Mesendoderm (in vitro differentiated cells): ENCODE results near the gene ASPSCR1.
"Not testable (repeated sequence)": the region's sequence is repeated elsewhere in the genome, so short reads cannot be mapped to it uniquely, and the experiment has no call there.

ENCODE experiments used
- DNase-seq: peaks from one replicate; pipeline ENCODE4 v3.0.0; 2013
- H2AK5ac ChIP-seq: 2 replicates; pipeline ENCODE4 v1.6.1; 2013; ENCODE audit warnings: low read length, inconsistent platforms
- H2BK120ac ChIP-seq: 2 replicates; pipeline ENCODE4 v1.6.1; 2013; ENCODE audit warnings: low read depth, mild to moderate bottlenecking, low read length, moderate library complexity, mixed read lengths
- H2BK15ac ChIP-seq: replicated peaks from 2 replicates; pipeline ENCODE4 v1.6.1; 2013; ENCODE audit warnings: low read depth, mild to moderate bottlenecking, moderate library complexity
- H2BK5ac ChIP-seq: 2 replicates; pipeline ENCODE4 v1.6.1; 2013; ENCODE audit warnings: low read length, inconsistent platforms
- H3K18ac ChIP-seq: 2 replicates; pipeline ENCODE4 v1.6.1; 2013; ENCODE audit warnings: mild to moderate bottlenecking, low read length, mixed read lengths
- H3K23ac ChIP-seq: one replicate; pipeline ENCODE4 v1.6.1; 2013; ENCODE audit warnings: low read length
- H3K27ac ChIP-seq: 2 replicates; pipeline ENCODE4 v1.5.1; 2013; ENCODE audit warnings: low read depth, mild to moderate bottlenecking, inconsistent platforms, low read length, moderate library complexity
- H3K27me3 ChIP-seq: 2 replicates; pipeline ENCODE4 v1.6.1; 2013; ENCODE audit warnings: low read length, control low read depth, mild to moderate bottlenecking, inconsistent platforms; ENCODE audit not compliant: insufficient read depth, poor library complexity
- H3K36me3 ChIP-seq: 2 replicates; pipeline ENCODE4 v1.6.1; 2013; ENCODE audit warnings: low read length, inconsistent platforms; ENCODE audit not compliant: control insufficient read depth, insufficient read depth
- H3K4ac ChIP-seq: one replicate; pipeline ENCODE4 v1.6.1; 2013; ENCODE audit warnings: low read depth, mild to moderate bottlenecking, low read length, moderate library complexity
- H3K4me1 ChIP-seq: 2 replicates; pipeline ENCODE4 v1.6.1; 2013; ENCODE audit warnings: low read depth, low read length, inconsistent platforms; ENCODE audit not compliant: control insufficient read depth
- H3K4me2 ChIP-seq: 2 replicates; pipeline ENCODE4 v1.6.1; 2013; ENCODE audit warnings: low read length
- H3K4me3 ChIP-seq: 2 replicates; pipeline ENCODE4 v1.5.1; 2013; ENCODE audit warnings: mild to moderate bottlenecking, low read length
- H3K56ac ChIP-seq: one replicate; pipeline ENCODE4 v1.6.1; 2013; ENCODE audit warnings: low read length
- H3K79me1 ChIP-seq: 2 replicates; pipeline ENCODE4 v1.6.1; 2013; ENCODE audit warnings: low read length, inconsistent platforms
- H3K79me2 ChIP-seq: 2 replicates; pipeline ENCODE4 v1.6.1; 2013; ENCODE audit warnings: mild to moderate bottlenecking, low read length; ENCODE audit not compliant: control insufficient read depth, insufficient read depth
- H3K9ac ChIP-seq: 2 replicates; pipeline ENCODE4 v1.6.1; 2013; ENCODE audit warnings: low read length, inconsistent platforms
- H4K5ac ChIP-seq: one replicate; pipeline ENCODE4 v1.6.1; 2013; ENCODE audit warnings: low read length
- H4K8ac ChIP-seq: one replicate; pipeline ENCODE4 v1.6.1; 2013; ENCODE audit warnings: low read depth, mild to moderate bottlenecking, control low read depth, low read length, moderate library complexity
- WGBS: extraction: QIAGEN DNeasy Blood & Tissue Kit; methylation state at CpG from one replicate; pipeline ENCODE4 v1.1.7; 2013; ENCODE audit warnings: low lambda C conversion rate, missing lambda C conversion rate; ENCODE audit not compliant: insufficient coverage; ENCODE audit errors: extremely low coverage; 5-methylcytosine and 5-hydroxymethylcytosine counted together

ASPSCR1 gene

GRCh38 chr17:81948635-81949378 lies 28.6 kb upstream of the ASPSCR1 start:
- DNase-seq, result no peak
- H3K18ac ChIP-seq, result no peak overlapping the region
- no peak overlapping the region for H2BK15ac ChIP-seq
- no peak overlapping the region for H3K56ac ChIP-seq
- no peaks in the 10 kb centered on the region for H3K27me3 ChIP-seq
- no peak overlapping the region for H4K8ac ChIP-seq
- H3K4me3 ChIP-seq, result no peak overlapping the region
- no peak overlapping the region for H3K23ac ChIP-seq
- H3K4me1 ChIP-seq, result no peaks in the 10 kb centered on the region
- no peak overlapping the region for H2BK5ac ChIP-seq
- H2BK120ac ChIP-seq, result no peak overlapping the region
- no CpG with 5 or more reads among the region's 17 CpGs for WGBS
- no peak overlapping the region for H2AK5ac ChIP-seq
- H3K4ac ChIP-seq, result no peak overlapping the region
- no peak overlapping the region for H3K4me2 ChIP-seq
- H3K27ac ChIP-seq, result no peak overlapping the region
- no peak overlapping the region for H4K5ac ChIP-seq
- H3K9ac ChIP-seq, result no peak overlapping the region
- H3K79me2 ChIP-seq, result no peaks in the 10 kb centered on the region
- no peaks in the 10 kb centered on the region for H3K79me1 ChIP-seq
- H3K36me3 ChIP-seq, result no peaks in the 10 kb centered on the region

- no peak overlapping the region for H3K4me3 ChIP-seq
- H3K4ac ChIP-seq, result no peak overlapping the region
- no peak overlapping the region for H2BK5ac ChIP-seq
- no peaks in the 10 kb centered on the region for H3K79me1 ChIP-seq
- no peak overlapping the region for H2BK120ac ChIP-seq
- WGBS, result no CpG with 5 or more reads among the region's 15 CpGs
- H2BK15ac ChIP-seq, result no peak overlapping the region
- no peak overlapping the region for H4K8ac ChIP-seq
- no peaks in the 10 kb centered on the region for H3K27me3 ChIP-seq
- H3K36me3 ChIP-seq, result no peaks in the 10 kb centered on the region
- no peak overlapping the region for H2AK5ac ChIP-seq
- H3K9ac ChIP-seq, result no peak overlapping the region
- no peak overlapping the region for H4K5ac ChIP-seq
- no peak overlapping the region for H3K23ac ChIP-seq
- DNase-seq, result no peak
- no peaks in the 10 kb centered on the region for H3K4me1 ChIP-seq
- no peak overlapping the region for H3K4me2 ChIP-seq
- H3K27ac ChIP-seq, result no peak overlapping the region
- H3K18ac ChIP-seq, result no peak overlapping the region
- no peak overlapping the region for H3K56ac ChIP-seq
- H3K79me2 ChIP-seq, result no peaks in the 10 kb centered on the region
Observed at GRCh38 chr17:81950501-81950900, 26.9 kb upstream of the ASPSCR1 start.

- WGBS, result no CpG with 5 or more reads among the region's 13 CpGs
- H2AK5ac ChIP-seq, result no peak overlapping the region
- no peak overlapping the region for H3K4ac ChIP-seq
Observed at GRCh38 chr17:81951785-81952684, 25.4 kb upstream of the ASPSCR1 start.

GRCh38 chr17:81952792-81953228 lies 24.6 kb upstream of the ASPSCR1 start:
- Histone ChIP-seq H3K4ac (no peak overlapping the region), H3K79me1 (no peaks in the 10 kb centered on the region), H3K18ac (no peak overlapping the region), H4K8ac (no peak overlapping the region), H3K27ac (no peak overlapping the region), H3K27me3 (no peaks in the 10 kb centered on the region), H2BK120ac (no peak overlapping the region), H3K4me2 (no peak overlapping the region), H2BK15ac (no peak overlapping the region), H3K23ac (no peak overlapping the region), H4K5ac (no peak overlapping the region), H3K79me2 (no peaks in the 10 kb centered on the region), H3K4me3 (no peak overlapping the region), H3K36me3 (no peaks in the 10 kb centered on the region), H3K4me1 (no peaks in the 10 kb centered on the region), H2BK5ac (no peak overlapping the region), H3K56ac (no peak overlapping the region), H2AK5ac (no peak overlapping the region), H3K9ac (no peak overlapping the region)
- DNase-seq, result no peak
- WGBS, result no CpG with 5 or more reads among the region's 16 CpGs

More at GRCh38 chr17:81951785-81952684, 25.4 kb upstream of the ASPSCR1 start:
- Histone ChIP-seq H2BK120ac (no peak overlapping the region), H3K4me2 (no peak overlapping the region), H4K5ac (no peak overlapping the region), H3K56ac (no peak overlapping the region), H2BK5ac (no peak overlapping the region), H3K36me3 (no peaks in the 10 kb centered on the region), H3K23ac (no peak overlapping the region), H3K4me3 (no peak overlapping the region), H3K27me3 (no peaks in the 10 kb centered on the region), H3K27ac (no peak overlapping the region), H3K79me2 (no peaks in the 10 kb centered on the region), H3K18ac (no peak overlapping the region), H4K8ac (no peak overlapping the region), H3K79me1 (no peaks in the 10 kb centered on the region), H3K4me1 (no peaks in the 10 kb centered on the region), H3K9ac (no peak overlapping the region), H2BK15ac (no peak overlapping the region)
- DNase-seq, result no peak

GRCh38 chr17:81953443-81953842 lies 24.0 kb upstream of the ASPSCR1 start:
- H4K5ac ChIP-seq, H3K27me3 ChIP-seq, H2BK15ac ChIP-seq, H3K4me1 ChIP-seq, H3K9ac ChIP-seq, H3K4ac ChIP-seq, H2AK5ac ChIP-seq, H3K4me2 ChIP-seq, H3K56ac ChIP-seq, H3K79me2 ChIP-seq, H3K23ac ChIP-seq, H3K79me1 ChIP-seq, H4K8ac ChIP-seq, H3K4me3 ChIP-seq, H3K36me3 ChIP-seq, DNase-seq, H3K18ac ChIP-seq, H2BK120ac ChIP-seq, H2BK5ac ChIP-seq, H3K27ac ChIP-seq: not testable (repeated sequence)
- no CpG with 5 or more reads among the region's 5 CpGs for WGBS
